OCI-LY7 (cell line): ENCODE data around the gene F2R.

Experiments
- EZH2phosphoT487 ChIP-seq: fragments of 200-600 bp; sonication (generic); IDR thresholded peaks from 2 replicates; pipeline ENCODE4 v1.6.1; 2018; ENCODE audit warnings: low read depth, borderline replicate concordance, mild to moderate bottlenecking, mixed run types, antibody characterized with exemption, low read length, moderate library complexity, mixed read lengths
- TF ChIP-seq, protein P1 (sequence below): fragments of 200-600 bp; sonication (generic); conservative IDR thresholded peaks from 2 replicates; pipeline ENCODE4 v1.5.1; 2014; ENCODE audit warnings: mild to moderate bottlenecking, antibody characterized with exemption, low read length, moderate library complexity, mixed read lengths

DNA sequence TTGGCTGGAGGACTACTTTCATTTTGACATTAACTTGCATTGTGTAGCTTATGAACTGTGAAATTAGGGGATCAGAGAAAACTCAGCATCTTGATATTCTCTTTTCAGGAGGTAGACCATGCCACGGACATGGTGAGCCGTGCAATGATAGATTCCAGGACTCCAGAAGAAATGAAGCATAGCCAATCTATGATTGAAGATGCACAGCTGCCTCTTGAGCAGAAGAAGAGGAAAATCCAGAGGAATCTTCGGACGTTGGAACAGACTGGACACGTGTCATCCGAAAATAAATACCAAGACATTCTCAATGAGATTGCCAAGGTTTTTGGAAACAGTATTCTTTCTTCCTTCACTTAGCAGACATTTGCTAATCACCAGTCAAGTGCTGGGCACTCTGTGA lies 20.6 kb upstream of the F2R start:
- TF ChIP-seq EZH2phosphoT487 = no peak
- TF ChIP-seq, protein P1, sequence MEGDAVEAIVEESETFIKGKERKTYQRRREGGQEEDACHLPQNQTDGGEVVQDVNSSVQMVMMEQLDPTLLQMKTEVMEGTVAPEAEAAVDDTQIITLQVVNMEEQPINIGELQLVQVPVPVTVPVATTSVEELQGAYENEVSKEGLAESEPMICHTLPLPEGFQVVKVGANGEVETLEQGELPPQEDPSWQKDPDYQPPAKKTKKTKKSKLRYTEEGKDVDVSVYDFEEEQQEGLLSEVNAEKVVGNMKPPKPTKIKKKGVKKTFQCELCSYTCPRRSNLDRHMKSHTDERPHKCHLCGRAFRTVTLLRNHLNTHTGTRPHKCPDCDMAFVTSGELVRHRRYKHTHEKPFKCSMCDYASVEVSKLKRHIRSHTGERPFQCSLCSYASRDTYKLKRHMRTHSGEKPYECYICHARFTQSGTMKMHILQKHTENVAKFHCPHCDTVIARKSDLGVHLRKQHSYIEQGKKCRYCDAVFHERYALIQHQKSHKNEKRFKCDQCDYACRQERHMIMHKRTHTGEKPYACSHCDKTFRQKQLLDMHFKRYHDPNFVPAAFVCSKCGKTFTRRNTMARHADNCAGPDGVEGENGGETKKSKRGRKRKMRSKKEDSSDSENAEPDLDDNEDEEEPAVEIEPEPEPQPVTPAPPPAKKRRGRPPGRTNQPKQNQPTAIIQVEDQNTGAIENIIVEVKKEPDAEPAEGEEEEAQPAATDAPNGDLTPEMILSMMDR = no peak
